ENCODE results near the gene NCBP3. TPM values are rescaled to one million over a fixed set of nuclear protein-coding genes. Genes with fewer than 3 reads are reported as not detected.

The NCBP3 gene
- total and polyA plus RNA-seq, 4 donors: 4.6 to 17.1 (median 8.3) TPM

- TF ChIP-seq REST (IDR thresholded peaks at IDR 0.05) (no peak), HNF4A (conservative IDR thresholded peaks at IDR 0.05) (no peak), FOXA2 (IDR thresholded peaks at IDR 0.05) (no peak)
Observed at GRCh38 chr17:3796822-3797170, 49.2 kb downstream of the NCBP3 start (continued).

- DNase-seq (ENCODE audit: low spot score): no peak
- no peak overlapping the region for H3K9ac ChIP-seq (ENCODE audit: low read depth in 1 of 2, low read length in 2 of 2)
- no peak overlapping the region for H3K27ac ChIP-seq (ENCODE audit: low read depth in 1 of 2, low read length in 2 of 2)
- TF ChIP-seq SP1 (IDR thresholded peaks at IDR 0.05) (no peak), MAX (IDR thresholded peaks at IDR 0.05) (no peak), FOXA1 (IDR thresholded peaks at IDR 0.05) (no peak), YY1 (IDR thresholded peaks at IDR 0.05) (no peak), TAF1 (conservative IDR thresholded peaks at IDR 0.05) (no peak), ATF3 (IDR thresholded peaks at IDR 0.05) (no peak), CTCF (IDR thresholded peaks at IDR 0.05; ENCODE audit: low read depth, low read length, missing input control) (no peak), EGR1 (IDR thresholded peaks at IDR 0.05; ENCODE audit: low read depth in 2 of 2) (no peak), HNF4G (IDR thresholded peaks at IDR 0.05) (no peak), RAD21 (IDR thresholded peaks at IDR 0.05) (no peak)
- H3K27me3 ChIP-seq (ENCODE audit: control insufficient read depth in 4 of 4, insufficient read depth in 4 of 4, low read length in 3 of 4): no peaks in the 10 kb centered on the region
- H3K4me1 ChIP-seq (ENCODE audit: control insufficient read depth in 4 of 4, insufficient read depth in 4 of 4, low read length in 3 of 4): peaks cover 9 to 33% (median 22%) of the 10 kb centered on the region in 4 donors
- H3K4me3 ChIP-seq (ENCODE audit: low read depth in 1 of 3, low read length in 3 of 3): no peak overlapping the region
- H3K36me3 ChIP-seq (ENCODE audit: control insufficient read depth in 4 of 4, insufficient read depth in 3 of 4, low read depth in 1 of 4, low read length in 3 of 4): no peaks in the 10 kb centered on the region
- H3K9me3 ChIP-seq (ENCODE audit: control insufficient read depth in 4 of 4, low read length in 3 of 4): no peaks in the 10 kb centered on the region
- 81% methylated on average over 17 of the region's 17 CpGs for WGBS
Observed at GRCh38 chr17:3796110-3796821, 49.8 kb downstream of the NCBP3 start.

GRCh38 chr17:3795390-3796102 lies 50.5 kb downstream of the NCBP3 start:
- no peak overlapping the region for H3K4me3 ChIP-seq (ENCODE audit: low read depth in 1 of 3, low read length in 3 of 3)
- no peak overlapping the region for H3K27ac ChIP-seq (ENCODE audit: low read depth in 1 of 2, low read length in 2 of 2)
- H3K4me1 ChIP-seq (ENCODE audit: control insufficient read depth in 4 of 4, insufficient read depth in 4 of 4, low read length in 3 of 4): peaks cover 6 to 26% (median 16%) of the 10 kb centered on the region in 4 donors
- no peak for DNase-seq (ENCODE audit: low spot score)
- H3K27me3 ChIP-seq (ENCODE audit: control insufficient read depth in 4 of 4, insufficient read depth in 4 of 4, low read length in 3 of 4): no peaks in the 10 kb centered on the region
- H3K9me3 ChIP-seq (ENCODE audit: control insufficient read depth in 4 of 4, low read length in 3 of 4): no peaks in the 10 kb centered on the region
- H3K9ac ChIP-seq (ENCODE audit: low read depth in 1 of 2, low read length in 2 of 2): no peak overlapping the region
- 83% methylated on average over 31 of the region's 31 CpGs for WGBS
- H3K36me3 ChIP-seq (ENCODE audit: control insufficient read depth in 4 of 4, insufficient read depth in 3 of 4, low read depth in 1 of 4, low read length in 3 of 4): no peaks in the 10 kb centered on the region
- no peak for TF ChIP-seq TAF1 (conservative IDR thresholded peaks at IDR 0.05)
- no peak for TF ChIP-seq SP1 (IDR thresholded peaks at IDR 0.05)
- TF ChIP-seq ATF3 (IDR thresholded peaks at IDR 0.05): no peak
- no peak for TF ChIP-seq MAX (IDR thresholded peaks at IDR 0.05)
- TF ChIP-seq EGR1 (IDR thresholded peaks at IDR 0.05; ENCODE audit: low read depth in 2 of 2): no peak
- TF ChIP-seq JUND (IDR thresholded peaks at IDR 0.05): no peak
- no peak for TF ChIP-seq CTCF (IDR thresholded peaks at IDR 0.05; ENCODE audit: low read depth, low read length, missing input control)
- no peak for TF ChIP-seq REST (IDR thresholded peaks at IDR 0.05)
- TF ChIP-seq HNF4G (IDR thresholded peaks at IDR 0.05): no peak
- TF ChIP-seq RAD21 (IDR thresholded peaks at IDR 0.05): no peak
- TF ChIP-seq HNF4A (conservative IDR thresholded peaks at IDR 0.05): no peak
